HG02981 (cell line): ENCODE data around the gene KLK3.
A peak's percentile ranks its signal among the peaks of the same experiment; 100 is the strongest.
"Not testable (repeated sequence)": the region's sequence is repeated elsewhere in the genome, so short reads cannot be mapped to it uniquely, and the experiment has no call there.

Experiments
- ATAC-seq: cut with Tn5 transposase; IDR thresholded peaks from one replicate; pipeline ENCODE4 v1.9.1; 2021; ENCODE audit warnings: mild to moderate bottlenecking, moderate library complexity; ENCODE audit not compliant: unreplicated experiment

Gene KLK3

DNA sequence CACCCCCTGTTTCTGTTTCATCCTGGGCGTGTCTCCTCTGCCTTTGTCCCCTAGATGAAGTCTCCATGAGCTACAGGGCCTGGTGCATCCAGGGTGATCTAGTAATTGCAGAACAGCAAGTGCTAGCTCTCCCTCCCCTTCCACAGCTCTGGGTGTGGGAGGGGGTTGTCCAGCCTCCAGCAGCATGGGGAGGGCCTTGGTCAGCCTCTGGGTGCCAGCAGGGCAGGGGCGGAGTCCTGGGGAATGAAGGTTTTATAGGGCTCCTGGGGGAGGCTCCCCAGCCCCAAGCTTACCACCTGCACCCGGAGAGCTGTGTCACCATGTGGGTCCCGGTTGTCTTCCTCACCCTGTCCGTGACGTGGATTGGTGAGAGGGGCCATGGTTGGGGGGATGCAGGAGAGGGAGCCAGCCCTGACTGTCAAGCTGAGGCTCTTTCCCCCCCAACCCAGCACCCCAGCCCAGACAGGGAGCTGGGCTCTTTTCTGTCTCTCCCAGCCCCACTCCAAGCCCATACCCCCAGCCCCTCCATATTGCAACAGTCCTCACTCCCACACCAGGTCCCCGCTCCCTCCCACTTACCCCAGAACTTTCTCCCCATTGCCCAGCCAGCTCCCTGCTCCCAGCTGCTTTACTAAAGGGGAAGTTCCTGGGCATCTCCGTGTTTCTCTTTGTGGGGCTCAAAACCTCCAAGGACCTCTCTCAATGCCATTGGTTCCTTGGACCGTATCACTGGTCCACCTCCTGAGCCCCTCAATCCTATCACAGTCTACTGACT lies at the start of gene KLK3:
KLK3 (plus strand) TSS at position 280 of the 775 bp plus-strand sequence; CDS start at position 321, 41 bp downstream.
- no peak for ATAC-seq

DNA sequence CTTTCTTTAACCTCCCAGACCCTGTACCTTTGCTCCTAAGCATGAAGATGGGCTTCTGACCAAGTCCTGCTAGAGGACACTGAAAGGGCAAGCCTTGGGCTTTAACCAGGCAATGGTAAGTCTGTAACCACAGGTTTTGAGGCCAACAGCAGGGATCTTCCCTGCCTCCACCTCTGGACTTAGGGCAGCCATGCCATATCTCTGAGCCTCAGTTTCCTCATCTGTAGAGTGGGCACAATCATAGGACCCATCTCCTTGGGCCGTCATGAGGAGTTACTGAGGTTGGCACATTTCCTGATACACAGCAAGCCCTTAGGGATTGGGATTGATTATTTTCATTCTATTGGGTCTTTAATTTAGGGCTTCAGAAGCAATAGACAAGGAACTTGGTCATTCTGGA lies 45.9 kb upstream of the KLK3 start:
- no peak for ATAC-seq

DNA sequence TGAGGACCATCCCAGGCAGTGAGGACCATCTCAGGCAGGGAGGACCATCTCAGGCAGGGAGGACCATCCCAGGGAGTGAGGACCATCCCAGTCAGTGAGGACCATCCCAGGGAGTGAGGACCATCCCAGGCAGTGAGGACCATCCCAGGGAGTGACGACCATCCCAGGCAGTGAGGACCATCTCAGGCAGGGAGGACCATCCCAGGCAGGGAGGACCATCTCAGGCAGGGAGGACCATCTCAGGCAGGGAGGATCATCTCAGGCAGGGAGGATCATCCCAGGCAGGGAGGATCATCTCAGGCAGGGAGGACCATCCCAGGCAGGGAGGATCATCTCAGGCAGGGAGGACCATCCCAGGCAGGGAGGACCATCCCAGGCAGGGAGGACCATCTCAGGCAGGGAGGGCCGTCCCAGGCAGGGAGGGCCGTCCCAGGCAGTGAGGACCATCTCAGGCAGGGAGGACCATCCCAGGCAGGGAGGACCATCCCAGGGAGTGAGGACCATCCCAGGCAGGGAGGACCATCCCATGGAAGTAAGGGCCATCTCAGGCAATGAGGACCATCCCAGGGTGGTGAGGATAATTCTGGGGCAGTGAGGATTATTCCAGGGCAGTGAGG lies 43.0 kb upstream of the KLK3 start:
- not testable (repeated sequence) for ATAC-seq

DNA sequence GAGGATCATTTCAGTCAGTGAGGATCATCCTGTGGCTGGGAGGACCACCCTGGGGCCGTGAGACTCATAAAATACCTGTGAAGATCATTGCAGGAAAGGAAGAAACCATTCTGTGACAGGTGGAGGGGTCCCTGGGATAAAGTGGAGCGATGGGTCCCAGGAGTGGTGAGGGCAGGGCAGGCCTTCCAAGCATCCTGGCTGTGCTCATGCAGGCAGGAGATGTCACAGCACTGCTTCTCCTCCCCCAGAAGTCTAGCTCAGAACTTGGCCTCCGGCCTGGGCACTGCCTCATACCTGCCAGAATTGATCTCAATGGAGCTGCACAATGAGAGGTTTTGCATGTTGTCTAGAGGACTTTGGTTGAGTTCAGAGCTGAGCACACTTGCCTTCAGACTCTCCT lies 42.2 kb upstream of the KLK3 start:
- ATAC-seq, result no peak

DNA sequence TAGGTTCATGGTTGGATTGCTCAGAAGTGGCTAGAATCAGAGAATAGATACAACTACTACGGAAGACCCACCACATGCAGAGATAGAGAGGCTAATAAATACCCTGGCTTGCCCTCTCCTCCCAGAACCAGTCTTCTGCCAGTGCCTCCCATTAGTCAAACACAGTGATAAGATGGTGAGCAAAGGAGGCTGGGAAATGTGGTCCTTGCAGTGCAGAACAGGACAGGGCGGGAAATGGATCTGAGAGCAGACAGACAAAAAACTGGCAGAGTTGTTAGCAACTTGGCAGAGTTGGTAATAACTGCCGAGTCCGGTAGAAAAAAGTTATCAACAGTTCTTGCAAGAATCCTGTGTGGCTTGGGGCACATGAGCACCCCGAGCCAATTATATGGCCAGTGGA lies 39.8 kb upstream of the KLK3 start:
- no peak for ATAC-seq

DNA sequence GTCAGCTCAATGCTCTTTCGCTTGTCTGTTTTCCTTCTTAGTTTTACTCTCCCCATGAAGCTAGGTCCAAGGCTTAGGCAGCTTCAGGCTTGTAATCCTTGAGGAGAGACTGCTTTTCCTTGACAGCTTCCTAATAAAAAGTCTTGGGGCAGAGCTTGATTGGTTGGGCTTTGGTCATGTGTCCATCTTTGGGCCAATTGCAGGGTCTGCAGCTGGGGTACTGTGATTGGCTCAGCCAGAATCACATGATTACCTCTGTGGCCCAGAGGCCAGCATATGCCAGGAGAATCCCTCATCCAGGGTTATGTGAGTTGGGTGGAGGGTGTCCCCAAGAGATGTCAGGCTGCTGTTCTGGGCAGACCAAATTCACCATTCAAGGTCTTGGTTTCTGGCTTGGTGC lies 39.3 kb upstream of the KLK3 start:
- ATAC-seq, result no peak

DNA sequence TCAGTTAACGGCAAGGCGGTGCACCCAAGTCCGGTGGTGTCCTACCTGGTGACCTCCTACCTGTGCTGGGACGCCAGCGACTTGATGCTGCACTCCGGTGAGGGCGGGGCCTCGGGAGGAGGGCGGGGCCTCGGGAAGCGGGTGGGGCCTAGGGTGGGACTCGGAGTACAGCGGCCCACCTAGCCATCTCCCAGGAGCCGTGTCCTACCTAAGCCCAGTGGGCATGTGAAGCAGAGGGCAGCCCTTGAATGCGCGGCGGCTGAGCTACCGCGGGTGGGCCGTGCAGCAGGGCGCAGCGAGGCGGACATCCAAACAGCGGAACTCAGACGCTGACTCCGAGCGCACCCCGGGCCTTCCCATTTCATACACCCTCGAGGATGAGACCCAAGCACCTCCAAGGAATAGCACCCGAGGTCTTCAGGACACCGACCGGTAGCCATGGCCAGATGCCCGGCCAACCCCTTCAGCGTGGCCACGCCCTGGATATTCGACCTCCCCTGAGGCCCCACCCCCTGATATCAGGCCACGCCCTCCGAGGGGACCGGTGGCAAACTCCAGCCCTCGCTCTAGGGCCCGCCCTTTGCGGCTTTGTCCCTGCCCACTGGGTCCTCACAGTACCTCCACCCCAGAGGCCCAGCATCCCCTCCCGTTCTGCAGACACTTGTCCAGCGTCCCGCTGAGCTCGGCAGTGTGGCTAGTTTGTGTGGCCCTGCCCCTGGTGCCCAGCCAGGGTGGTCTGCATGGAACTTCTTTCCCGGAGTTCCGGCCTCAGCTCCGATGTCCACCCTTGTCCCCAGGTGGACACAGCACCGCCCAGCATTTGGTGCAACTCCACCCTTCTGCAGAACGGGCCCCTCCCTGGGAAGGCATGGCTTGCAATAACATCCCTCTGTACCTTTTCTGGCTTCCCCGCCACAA lies 36.5 kb upstream of the KLK3 start:
- ATAC-seq, result peak; percentile 62

DNA sequence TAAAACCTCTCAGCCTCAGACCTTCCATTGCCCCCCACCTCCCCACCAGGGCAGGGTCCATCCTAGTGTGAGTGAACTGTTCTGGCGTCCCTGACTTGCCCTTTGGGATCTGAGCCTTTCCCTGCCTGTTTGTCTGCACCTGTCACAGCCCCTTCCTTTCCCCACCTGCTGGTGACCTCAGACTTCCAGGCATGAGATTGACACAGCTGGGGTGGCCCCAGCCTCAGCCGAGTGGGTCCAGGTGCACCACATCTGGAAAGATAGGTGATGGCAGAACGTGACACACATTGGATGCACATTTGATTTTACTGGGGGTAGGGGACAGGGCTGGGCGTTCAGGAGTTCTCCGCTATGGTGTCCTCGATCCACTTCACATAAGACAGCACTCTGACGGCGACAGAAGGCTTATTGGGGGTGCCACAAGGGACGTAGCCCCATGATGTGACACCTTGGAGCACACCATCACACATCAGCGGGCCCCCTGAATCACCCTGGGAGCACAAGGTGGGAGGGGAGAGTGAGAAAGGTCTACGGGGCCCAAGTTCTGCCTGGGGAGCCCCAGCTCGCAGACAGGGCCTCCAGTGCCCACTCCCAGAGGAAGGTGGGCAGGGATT lies 35.7 kb upstream of the KLK3 start:
- ATAC-seq, result no peak

DNA sequence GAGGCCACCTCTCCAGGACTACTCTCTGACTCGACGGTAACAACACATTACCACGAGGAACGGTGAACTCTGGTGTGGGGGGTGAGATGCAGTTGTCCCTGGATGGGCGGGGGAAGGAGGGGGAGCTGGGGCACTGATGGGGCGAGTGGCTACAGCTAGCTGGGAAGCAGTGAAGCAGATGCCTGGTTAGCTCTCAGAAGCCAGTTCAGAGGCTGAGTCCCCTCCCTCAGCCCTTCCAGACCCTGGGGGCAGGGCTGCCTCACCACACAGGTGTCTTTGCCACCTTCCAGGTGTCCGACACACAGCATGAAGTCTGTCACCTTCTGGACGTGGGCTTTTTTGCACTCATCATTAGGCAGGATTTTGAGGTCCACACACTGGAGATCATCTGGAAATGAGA lies 35.1 kb upstream of the KLK3 start:
- no peak for ATAC-seq

DNA sequence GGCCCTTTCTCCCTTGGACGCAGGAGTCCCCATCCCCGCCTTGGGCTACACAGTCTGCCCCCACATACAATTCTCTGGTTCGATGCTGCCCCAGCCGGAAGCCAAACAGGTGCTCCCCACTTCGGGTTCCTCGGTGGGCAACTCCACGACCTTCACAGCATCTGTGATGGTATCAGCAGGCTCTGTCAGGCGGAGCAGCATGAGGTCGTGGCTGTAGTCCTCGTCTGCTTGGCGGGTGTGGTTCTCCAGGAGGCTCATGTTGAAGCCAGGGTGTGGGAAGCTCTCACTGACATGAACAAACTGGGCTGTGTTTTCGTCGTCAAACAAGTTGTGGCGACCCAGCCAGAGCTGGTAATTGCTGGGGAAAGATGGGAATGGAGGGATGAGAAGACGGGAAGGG lies 34.6 kb upstream of the KLK3 start:
- no peak for ATAC-seq

DNA sequence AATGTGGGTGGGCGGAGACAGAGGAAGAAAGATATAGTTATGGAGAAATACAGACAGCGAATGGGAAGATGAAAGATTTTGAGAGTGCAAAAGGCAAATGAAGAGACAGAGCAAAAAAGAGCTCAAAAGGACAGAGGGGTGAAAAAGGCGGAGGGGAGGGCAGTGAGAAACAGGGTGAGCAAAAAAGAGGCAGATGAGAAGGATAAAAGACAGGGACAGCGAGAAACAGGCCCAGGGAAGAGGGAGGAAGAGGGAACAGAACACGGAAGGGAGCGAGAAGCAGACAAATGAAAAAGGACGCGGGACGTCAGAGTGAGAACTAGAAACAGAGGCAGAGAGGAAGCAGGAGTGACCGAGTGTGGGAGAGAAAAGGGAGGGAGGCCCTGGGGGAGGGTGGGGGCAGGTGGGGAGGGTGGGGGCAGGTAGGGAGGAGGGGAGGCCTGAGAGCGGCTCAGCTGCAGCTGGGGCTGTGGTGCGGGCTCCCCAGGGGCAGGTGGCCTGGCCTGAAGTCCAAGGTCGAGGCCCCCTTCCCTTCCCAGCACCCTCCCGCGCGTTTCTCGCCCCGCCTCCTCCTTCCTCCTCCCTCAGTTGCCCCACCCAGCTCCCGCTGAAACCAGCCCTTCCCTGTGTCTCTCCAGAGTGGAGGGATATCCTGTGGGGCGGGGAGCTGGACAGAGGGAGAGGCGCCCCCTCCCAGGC lies 34.0 kb upstream of the KLK3 start:
- ATAC-seq, result no peak

DNA sequence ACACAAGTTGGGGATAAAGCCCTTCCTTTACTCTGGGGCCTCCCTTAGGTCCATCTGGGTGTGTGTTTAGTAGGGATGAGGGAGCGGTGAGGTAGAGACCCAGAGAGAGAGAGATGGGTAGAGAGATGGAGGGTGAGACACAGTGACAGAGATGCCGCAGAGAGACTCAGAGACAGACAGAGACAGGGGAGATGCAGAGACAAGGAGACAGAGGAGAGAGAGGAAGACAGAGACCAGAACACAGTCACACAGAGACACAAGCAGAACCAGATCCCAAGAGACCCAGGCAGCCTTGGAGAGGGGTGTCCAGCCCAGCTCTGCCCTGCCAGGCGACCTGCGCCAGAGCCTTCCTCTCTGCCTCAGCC lies 33.5 kb upstream of the KLK3 start:
- ATAC-seq, result no peak

DNA sequence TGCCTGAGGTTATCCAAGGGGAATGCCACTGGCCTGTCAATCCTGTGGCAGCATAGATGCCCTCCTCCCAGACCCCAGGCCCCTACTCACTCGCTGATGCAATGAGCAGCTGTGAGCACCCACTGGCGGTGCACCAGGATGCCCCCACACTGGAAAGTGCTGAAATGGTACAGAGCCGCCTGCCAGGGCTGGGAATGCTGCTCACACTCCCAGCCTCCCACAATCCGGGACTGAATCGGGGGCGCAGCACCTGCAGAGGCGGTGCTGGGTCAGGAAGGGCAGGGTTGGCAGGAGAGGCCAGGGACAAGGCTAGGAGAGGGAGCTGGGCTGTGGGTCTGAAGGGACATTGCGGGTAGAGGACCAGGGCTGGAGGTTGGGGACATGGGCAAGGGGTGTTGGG lies 33.1 kb upstream of the KLK3 start:
- no peak for ATAC-seq

DNA sequence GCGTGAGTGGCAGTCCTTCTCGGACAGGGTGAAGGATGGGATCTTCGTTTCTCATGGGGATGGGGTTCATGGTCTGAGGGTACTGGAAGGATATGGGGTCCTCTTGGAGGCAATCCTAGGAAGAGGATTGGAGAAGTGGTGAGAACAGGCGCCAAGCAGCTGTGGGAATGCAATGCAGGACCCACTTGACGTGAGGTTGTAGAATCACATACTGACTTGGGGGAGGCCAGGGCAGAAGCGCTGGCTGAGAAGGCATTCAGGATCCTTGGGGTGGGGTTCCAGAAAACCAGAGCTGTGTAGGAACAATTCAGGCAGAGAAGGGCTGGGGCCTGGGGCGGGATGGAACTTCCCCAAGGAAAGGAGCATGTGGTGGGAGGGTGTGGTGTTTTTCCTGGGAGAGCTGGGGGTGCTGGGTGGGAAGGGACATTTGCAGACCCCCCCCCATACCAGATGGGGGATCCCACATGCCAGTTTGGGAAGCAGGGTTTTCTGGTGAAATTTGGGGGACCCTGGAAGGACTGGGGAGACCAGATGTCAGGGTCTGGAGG lies 32.0 kb upstream of the KLK3 start:
- no peak for ATAC-seq

DNA sequence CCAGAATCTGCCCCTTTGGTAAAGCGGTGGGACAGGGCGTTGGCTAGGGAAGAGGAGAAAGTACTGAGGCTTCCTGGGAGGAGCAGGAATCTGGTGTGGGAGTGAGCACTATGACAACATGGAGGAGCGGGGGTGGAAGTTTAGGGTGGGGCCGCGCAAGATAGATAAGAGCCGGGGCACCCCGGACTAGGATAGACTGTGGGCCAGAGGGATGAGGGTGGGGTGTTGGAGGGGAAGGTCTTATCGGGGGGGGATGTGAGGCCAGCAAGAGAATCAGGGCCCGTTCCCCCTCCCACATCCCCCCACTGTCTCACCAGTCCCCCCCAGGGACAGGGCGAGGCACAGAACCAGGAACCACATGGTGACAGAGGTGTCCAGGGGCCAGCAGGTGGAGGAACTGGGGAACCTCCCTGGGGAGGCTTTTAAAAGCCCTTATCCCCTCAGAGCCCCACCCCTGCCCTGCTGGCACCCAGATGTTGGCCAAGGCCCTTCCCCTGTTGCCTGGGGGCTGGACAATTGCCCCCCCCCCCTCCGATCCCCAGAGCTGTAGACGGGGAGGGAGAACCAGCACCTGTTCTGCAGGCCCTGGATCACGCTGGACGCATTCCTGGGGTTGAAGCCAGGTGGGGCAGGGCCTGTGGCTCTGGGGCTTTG lies 31.2 kb upstream of the KLK3 start, which contains the start of gene KLK1:
KLK1 (minus strand) TSS at position 399 of the 654 bp plus-strand sequence; CDS start at position 360, 39 bp downstream.
- ATAC-seq, result no peak

DNA sequence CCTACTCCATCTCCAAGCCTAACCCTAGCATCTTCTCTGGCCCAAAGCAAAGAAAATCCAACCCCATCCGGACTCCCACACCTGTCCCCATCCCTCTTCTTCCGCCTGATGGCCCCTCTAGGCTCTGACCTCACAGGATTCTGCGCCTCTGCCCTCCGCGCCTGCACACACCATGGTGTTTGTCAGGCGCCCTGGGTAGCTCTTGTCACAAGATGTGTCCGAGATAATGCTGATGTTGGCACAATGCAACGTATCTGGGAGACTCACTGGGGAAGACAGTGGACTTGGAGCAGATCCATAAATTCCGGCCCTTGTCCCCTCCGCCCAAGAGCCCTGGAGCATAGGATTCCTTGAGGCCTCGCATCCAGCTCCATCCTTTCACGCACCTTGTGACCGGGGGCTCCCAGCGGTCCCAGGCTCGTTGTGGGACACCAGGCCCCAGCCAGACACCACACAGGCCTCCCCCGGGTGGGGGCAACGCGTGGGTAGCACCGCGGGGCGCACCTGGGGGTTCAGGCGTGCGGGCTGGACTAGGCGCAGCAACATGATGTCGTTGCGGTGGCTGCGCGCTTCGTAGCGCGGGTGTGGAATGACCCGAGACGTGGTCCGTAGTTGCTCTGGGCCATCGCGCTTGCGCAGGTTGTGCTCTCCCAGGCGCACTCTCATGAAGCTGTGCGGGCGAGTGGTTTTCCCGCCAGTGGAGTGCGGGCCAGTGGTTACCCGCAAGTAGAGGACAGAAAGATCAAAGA lies 28.0 kb upstream of the KLK3 start:
- no peak for ATAC-seq

DNA sequence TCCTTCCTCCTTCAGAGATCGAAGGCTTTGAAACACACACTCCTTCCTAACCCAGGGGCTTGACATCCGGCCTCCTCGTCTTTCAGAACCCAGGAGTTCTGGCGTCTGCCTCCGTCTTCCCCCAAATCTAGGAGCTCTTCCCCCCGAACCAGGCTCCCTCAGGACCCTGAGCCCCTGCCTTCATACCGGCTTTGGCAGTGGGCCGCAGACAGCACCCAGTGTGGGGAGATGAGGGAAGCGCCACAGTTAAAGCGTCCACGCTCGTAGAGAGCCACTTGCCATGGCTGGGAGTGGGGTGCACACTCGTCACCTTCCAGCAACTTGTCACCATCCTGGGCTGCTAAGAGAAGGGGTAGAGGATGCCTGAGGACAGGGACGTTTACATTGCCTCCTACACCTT lies 27.2 kb upstream of the KLK3 start:
- no peak for ATAC-seq

DNA sequence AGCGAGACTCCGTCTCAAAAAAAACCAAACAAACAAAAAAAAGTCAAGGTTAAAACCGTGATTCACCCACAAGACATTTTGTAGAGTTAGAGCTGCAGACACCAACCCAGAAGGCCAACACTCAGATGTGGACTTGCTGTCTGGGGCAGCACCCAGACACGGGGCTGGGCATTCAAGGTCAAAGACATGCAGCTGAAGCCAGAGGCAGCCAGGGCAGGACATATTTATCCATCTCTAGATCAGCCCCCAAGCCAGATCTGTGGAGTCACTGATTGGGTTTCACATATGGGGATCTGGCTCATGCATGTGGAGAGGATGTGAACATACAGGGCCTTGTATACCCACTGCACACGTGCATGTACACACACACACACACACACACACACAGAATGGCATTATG lies 24.9 kb upstream of the KLK3 start:
- no peak for ATAC-seq
